Measurements from ENCODE around the gene MTHFD1L. TPM values are rescaled to one million over a fixed set of nuclear protein-coding genes. Genes with fewer than 3 reads are reported as not detected.

MTHFD1L gene
- total and polyA plus RNA-seq, 8 donors: 1.8 to 16.3 (median 8.8) TPM

DNA sequence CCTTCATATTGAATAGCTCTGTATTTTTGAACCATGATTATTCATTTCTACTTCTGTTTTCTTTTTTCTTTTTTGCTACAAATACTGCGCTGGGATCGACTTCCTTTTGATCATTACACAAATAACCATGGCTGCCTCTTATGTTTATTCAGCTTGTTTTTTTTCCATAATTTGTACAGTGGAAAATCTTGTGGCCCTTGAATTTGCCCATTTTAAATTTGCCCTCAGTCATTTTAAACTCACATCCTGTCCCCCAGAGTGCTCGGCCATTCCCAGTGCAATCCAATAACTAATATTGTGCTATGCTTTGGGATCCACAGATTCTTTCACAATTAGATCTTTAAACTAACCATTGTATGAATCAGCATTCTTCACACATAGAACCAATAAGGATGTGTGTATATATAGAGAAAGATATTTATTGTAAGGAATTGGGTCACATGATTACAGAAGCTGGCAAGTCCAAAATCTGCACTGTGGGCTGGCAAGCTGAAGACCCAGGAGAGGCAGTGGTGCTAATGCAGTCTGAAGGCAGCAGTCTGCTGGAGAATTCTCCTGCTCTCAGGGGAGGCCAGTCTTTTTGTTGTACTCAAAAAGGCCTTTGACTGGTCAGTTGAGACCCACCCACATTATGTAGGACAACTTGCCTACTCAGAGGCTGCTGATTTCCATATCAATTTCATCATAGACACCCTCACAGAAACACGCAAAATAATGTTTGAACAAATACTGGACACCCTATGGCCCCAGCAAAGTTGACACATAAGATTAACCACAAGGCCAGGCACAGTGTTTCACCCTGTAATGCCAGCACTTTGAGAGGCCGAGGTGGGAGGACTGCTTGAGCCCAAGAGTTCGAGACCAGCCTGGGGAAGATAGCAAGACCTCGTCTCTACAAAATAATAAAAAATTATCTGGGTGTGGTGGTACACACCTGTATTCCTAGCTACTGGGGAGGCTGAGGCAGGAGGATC, 147.1 kb downstream of the MTHFD1L start:
- Histone ChIP-seq H3K27ac (no peak overlapping the region), H3K27me3 (no peaks in the 10 kb centered on the region), H3K4me3 (no peak overlapping the region), H3K36me3 (peaks cover 0 to 18% (median 10%) of the 10 kb centered on the region in 4 donors), H3K4me1 (peaks cover 0 to 8% (median 6%) of the 10 kb centered on the region in 4 donors), H3K9me3 (no peaks in the 10 kb centered on the region)
- TF ChIP-seq EP300 (IDR thresholded peaks at IDR 0.05) (no peak), POLR2A (IDR thresholded peaks at IDR 0.05) (no peak), POLR2AphosphoS5 (IDR thresholded peaks at IDR 0.05) (no peak)
- TF ChIP-seq, protein P1, sequence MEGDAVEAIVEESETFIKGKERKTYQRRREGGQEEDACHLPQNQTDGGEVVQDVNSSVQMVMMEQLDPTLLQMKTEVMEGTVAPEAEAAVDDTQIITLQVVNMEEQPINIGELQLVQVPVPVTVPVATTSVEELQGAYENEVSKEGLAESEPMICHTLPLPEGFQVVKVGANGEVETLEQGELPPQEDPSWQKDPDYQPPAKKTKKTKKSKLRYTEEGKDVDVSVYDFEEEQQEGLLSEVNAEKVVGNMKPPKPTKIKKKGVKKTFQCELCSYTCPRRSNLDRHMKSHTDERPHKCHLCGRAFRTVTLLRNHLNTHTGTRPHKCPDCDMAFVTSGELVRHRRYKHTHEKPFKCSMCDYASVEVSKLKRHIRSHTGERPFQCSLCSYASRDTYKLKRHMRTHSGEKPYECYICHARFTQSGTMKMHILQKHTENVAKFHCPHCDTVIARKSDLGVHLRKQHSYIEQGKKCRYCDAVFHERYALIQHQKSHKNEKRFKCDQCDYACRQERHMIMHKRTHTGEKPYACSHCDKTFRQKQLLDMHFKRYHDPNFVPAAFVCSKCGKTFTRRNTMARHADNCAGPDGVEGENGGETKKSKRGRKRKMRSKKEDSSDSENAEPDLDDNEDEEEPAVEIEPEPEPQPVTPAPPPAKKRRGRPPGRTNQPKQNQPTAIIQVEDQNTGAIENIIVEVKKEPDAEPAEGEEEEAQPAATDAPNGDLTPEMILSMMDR (IDR thresholded peaks at IDR 0.05): no peak
- intact Hi-C loops (cut with DNase I; ENCODE audit: low total_unique reads): no loop called here
- WGBS, 5 donors: 79 to 88% (median 81%) methylated on average over 7 of the region's 7 CpGs
- DNase-seq: no peak

DNA sequence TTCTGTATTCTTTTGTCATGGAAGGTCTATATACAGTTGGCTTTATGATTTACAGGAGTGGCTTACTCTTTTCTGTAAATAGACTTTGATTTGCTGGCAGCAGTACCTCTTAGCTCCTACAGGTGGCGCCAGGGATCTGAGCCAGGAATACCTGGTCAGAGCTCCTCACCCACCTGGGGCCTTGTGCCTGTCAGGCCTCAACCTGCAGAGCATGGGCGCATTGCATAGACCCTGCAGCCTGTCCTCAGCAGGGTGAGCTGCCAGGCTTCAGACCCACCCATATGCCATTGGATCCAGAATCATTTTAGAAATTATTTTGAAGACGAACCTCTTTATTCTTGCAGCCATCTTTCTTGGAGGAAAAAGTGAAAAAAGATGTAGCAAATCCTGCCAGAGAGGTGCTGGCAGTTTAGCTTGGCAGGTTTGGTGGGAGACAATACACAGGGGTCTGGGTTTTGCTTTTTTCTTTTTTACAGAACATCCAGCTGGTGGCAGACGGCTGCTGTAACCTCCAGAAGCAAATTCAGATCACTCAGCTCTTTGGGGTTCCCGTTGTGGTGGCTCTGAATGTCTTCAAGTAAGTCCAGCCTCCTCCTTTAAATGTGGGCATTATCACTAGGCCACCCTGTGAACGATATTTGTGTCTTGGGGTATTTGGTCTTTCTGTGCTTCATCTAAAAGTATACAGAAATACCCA, 149.1 kb downstream of the MTHFD1L start:
- H3K36me3 ChIP-seq: peaks cover 0 to 24% (median 10%) of the 10 kb centered on the region in 4 donors
- DNase-seq: peak; percentile 76 to 93
- no peaks in the 10 kb centered on the region for H3K9me3 ChIP-seq
- H3K4me1 ChIP-seq: peaks cover 0 to 13% (median 6%) of the 10 kb centered on the region in 4 donors
- TF ChIP-seq EP300 (IDR thresholded peaks at IDR 0.05) (no peak), POLR2AphosphoS5 (IDR thresholded peaks at IDR 0.05) (peak in 2 of 3 donors; percentile 17 to 21)
- TF ChIP-seq, protein P1 (IDR thresholded peaks at IDR 0.05): peak in 6 of 7 experiments; percentile 66 to 99 (median 98)
- 43 to 51% (median 48%) methylated on average over 6 of the region's 6 CpGs for WGBS, 5 donors
- H3K4me3 ChIP-seq: peak overlapping the region in 1 of 4 donors; percentile 6
- H3K27me3 ChIP-seq: no peaks in the 10 kb centered on the region
- intact Hi-C loops (cut with DNase I; ENCODE audit: low total_unique reads): loop anchor here (5.0 kb wide), 1 partner anchor 308 kb away; no protein-coding TSS in a partner anchor
- H3K27ac ChIP-seq: peak overlapping the region in 1 of 5 donors; percentile 52

DNA sequence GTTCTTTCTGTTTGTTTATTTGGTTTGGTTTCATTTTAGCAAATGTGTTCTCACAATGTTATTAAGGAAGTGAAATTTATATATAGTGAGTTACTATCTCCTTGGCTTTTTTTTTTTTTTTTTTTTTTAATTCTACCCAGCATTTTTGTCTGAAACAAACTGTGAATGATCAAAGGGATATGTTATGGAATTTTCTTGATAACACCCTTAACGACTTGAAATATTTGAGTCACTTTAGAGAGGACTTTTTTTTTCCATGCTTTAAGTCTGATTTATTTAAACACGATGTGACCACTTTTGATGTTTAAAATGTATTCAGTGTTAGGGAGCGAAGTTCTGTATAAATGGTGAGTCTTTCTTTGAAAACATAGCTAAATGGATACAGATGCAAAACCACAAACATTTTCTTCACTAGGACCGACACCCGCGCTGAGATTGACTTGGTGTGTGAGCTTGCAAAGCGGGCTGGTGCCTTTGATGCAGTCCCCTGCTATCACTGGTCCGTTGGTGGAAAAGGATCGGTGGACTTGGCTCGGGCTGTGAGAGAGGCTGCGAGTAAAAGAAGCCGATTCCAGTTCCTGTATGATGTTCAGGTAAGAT, 149.7 kb downstream of the MTHFD1L start:
- peaks cover 0 to 24% (median 10%) of the 10 kb centered on the region in 4 donors for H3K36me3 ChIP-seq
- peaks cover 0 to 13% (median 6%) of the 10 kb centered on the region in 4 donors for H3K4me1 ChIP-seq
- DNase-seq: no peak
- no peaks in the 10 kb centered on the region for H3K9me3 ChIP-seq
- H3K27me3 ChIP-seq: no peaks in the 10 kb centered on the region
- H3K4me3 ChIP-seq: peak overlapping the region in 1 of 4 donors; percentile 6
- intact Hi-C loops (cut with DNase I; ENCODE audit: low total_unique reads): loop anchor here (5.0 kb wide), 1 partner anchor 307 kb away; no protein-coding TSS in a partner anchor
- WGBS, 5 donors: 76 to 89% (median 80%) methylated on average over 12 of the region's 12 CpGs
- TF ChIP-seq POLR2A (IDR thresholded peaks at IDR 0.05): no peak
- TF ChIP-seq EP300 (IDR thresholded peaks at IDR 0.05): no peak
- no peak for TF ChIP-seq POLR2AphosphoS5 (IDR thresholded peaks at IDR 0.05)
- TF ChIP-seq, protein P1 (IDR thresholded peaks at IDR 0.05): no peak
- peak overlapping the region in 1 of 5 donors; percentile 52 for H3K27ac ChIP-seq

DNA sequence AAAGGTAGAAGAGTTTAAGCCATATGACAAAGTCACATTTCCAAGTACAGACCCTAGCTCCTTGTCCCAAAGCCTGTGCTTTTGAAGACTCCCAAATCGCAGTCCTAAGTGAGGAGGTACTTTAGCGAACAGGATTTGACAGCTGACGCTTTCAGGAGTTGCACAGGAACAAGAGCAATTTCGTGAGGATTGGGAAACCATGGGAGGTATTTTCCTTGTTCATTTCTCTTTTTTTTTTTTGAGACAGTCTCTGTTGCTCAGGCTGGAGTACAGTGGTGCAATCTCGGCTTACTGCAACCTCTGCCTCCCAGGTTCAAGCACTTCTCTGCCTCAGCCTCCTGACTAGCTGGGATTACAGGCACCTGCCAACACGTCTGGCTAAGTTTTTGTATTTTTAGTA, 150.6 kb downstream of the MTHFD1L start:
- Histone ChIP-seq H3K36me3 (peaks cover 0 to 24% (median 10%) of the 10 kb centered on the region in 4 donors), H3K4me1 (peaks cover 0 to 13% (median 6%) of the 10 kb centered on the region in 4 donors), H3K27me3 (no peaks in the 10 kb centered on the region), H3K4me3 (no peak overlapping the region), H3K27ac (no peak overlapping the region), H3K9me3 (no peaks in the 10 kb centered on the region)
- TF ChIP-seq POLR2AphosphoS5 (IDR thresholded peaks at IDR 0.05) (no peak), POLR2A (IDR thresholded peaks at IDR 0.05) (no peak), EP300 (IDR thresholded peaks at IDR 0.05) (no peak)
- TF ChIP-seq, protein P1 (IDR thresholded peaks at IDR 0.05): no peak
- 87 to 94% (median 92%) methylated on average over 6 of the region's 6 CpGs for WGBS, 5 donors
- no peak for DNase-seq
- intact Hi-C loops (cut with DNase I; ENCODE audit: low total_unique reads): loop anchor here (5.0 kb wide), 1 partner anchor 306 kb away; no protein-coding TSS in a partner anchor

Measured in stomach (tissue), 9 donors.